SH-SY5Y (cell line): ENCODE measurements around the gene NEK6.

ENCODE experiments used
- GATA2 ChIP-seq: IDR thresholded peaks from 2 replicates; pipeline ENCODE4 v1.6.1; 2011; ENCODE audit warnings: mild to moderate bottlenecking, low read depth, low read length
- GATA3 ChIP-seq: IDR thresholded peaks from 2 replicates; pipeline ENCODE4 v1.6.1; 2011; ENCODE audit warnings: low read depth, mild to moderate bottlenecking, low read length, moderate library complexity

NEK6 gene

DNA sequence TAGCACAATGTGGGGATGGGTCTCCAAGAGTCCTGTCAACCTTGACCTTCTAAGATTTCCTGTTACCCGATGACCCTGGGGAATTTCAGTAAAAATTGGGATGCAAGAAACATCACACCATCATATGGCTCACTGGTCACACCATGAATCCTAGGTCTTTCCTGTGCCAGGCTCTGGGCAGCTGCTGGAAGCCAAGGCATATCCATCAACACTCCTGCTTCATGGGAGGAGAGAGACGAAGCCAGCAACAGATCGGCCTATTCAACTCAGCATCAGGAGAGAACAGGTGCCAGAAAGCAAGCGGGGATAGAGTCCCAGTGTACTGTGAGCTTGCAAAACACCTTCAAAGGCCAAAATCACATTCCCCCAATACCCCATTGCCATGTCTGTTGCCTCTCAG is 6.5 kb upstream of the NEK6 start:
- TF ChIP-seq GATA2, result no peak
- TF ChIP-seq GATA3, result no peak

DNA sequence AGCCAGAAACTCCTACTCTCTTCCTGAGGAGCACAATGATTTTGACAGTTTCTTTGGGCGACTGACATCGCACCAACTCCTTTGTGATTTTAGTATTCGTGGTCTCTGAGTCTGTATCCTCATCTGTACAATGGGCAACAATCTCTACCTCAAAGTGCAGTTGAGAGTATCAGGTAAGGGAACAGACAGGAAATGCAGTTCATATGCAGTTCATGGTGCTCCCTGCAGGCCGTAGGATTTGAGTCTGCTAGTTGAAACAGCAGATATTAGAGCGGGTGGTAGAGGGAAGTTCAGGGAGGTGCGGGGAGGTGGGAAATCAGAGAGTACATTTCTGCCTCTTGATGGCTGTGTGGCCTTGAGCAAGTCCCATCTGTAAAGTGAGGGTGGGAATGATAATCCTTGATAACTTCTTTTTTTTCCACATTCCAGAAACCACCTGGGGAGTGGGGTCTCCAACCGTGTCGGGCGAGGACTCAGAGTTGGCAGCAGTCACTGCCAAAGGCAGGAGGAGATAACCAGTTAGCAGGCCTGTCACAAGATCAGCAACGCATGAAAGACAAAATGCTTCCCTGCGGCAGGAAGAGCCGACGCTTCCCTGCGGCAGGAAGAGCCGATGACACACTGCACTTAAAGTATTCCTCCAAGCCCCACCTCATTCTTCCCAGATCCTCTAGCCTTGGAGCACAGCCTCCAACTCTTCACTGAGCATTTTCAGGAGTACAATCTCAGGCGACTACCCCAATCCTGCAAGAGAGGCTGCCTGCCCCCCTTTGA is 6.0 kb upstream of the NEK6 start:
- TF ChIP-seq GATA3 (no peak), GATA2 (no peak)

DNA sequence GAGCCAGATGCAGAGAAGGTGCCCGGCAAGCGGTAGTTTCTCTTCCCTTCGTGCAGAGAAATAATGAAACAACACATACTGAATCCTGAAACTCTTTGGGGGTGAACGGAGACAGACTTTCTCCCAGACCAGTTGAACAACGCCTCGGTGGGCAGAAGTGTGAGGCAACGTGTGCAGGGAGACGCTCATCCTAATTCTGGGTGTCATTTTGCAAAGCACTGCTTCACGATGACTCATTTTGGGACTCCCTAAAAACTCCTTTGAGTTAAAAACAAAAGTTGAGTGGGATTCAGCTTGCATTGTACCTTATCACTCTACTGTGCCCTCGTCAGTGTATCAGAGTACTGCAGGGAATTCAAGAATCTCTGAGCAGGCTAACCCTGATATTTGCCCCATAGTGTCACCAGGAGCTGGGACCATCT is 3.5 kb upstream of the NEK6 start:
- TF ChIP-seq GATA3 (no peak), GATA2 (no peak)

DNA sequence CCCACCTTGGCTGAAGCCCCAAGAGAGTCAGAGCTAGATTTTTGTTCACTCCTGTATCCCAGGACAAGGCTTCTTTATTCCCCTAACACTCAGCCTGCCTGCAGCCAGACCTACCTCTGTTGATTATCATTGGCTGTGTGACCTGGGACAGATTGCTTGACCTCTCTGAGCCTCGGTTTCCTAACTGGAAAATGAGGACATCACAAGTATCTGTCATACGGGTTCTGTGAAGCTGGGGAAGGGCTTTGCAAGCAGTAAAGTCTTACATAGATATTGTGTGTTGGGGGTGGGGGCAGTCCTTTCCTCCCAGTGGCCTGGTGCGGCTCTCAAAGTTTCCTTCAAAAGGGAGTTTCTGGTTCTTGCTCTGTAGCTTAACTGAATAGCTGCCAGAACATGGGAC is 2.5 kb upstream of the NEK6 start:
- TF ChIP-seq GATA3, result no peak
- TF ChIP-seq GATA2, result no peak

DNA sequence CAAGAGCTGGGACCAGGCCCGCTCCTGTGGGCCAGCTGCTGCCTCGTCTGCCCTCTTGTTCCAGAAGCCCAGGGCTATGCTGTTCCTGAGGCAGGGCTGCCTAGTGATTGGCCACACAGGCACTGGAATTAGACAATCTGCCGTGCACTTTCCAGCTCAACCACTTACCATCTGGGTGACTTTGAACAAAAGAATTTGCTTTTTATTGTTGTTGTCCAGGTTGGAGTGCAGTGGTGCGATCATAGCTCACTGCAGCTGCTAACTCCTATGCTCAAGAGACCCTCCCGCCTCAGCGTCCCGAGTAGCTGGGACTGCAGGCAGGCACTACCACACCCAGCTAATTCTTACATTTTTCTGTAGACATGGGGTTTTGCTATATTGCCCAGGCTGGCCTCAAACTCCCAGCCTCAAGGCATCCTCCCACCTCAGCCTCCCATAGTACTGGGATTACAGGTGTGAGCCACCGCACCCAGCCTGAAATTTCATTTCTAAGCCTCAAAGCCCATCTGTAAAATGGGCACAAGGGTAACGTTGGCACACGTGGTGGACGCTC is 1.2 kb upstream of the NEK6 start:
- TF ChIP-seq GATA2 (no peak), GATA3 (no peak)

DNA sequence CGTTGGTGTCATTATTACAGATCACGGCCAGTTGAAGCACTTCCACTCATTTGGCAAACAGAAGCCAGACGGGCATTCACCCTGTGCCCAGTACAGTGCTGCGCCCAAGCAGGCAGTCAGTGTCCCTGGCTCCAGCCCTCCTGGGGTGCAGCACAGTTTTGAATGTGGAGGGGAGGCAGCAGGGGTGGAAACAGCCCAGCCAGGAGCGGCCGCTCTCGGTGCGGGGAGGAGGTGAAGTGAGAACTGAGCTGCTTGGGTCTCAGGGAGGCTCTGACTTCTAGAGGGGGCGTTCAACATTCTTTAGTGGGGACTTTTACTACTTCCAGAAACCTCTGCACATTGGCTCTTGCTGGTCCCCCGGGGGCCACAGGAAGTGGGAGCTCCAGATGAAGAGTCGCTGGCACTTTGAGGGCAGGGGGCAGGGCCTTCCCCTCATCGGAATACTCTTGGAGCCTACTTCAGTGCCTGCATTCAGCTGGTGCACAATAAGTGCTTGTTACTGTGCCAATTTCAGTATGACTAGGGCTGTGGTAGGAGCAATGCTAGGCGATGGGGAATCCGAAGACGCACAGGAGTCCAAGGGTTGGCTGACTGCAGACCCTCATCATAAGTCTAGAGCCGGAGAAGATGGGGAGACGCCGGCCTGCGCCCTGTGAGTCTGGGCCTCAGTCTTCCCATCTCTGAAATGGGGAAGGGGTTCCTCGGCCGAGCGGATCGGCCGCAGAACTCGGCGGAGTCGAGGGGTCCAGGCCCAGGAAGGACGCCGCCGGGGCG is 492 bp upstream of the NEK6 start:
- TF ChIP-seq GATA2, result no peak
- TF ChIP-seq GATA3, result no peak

DNA sequence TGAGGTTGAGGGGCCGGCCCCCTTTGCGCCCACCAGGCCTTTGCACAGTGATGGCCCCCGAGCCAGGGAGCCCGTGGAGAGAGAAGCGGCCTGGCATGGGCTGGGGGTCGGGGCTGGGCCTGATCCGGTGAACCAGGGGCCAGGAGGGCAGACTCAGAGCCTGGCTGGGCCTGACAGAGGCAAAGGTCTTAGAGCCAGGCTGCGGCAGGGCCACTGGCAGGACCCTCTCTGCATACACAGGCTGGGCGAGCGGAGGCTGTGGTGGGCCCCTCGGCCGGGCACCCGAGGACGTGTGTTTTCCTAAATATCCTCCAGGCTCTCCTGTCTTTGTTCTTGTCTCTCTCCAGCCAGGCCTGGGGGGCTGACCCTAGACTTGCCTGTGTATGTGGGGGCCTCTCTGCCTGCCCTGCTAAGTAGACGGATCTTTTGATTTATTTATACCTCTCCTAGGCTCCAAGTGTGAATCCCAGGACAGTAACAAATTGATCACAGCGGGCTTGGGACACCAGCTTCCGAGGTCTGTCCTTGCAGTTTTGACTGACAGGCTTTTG is 933 bp downstream of the NEK6 start:
- TF ChIP-seq GATA2 (no peak), GATA3 (no peak)

DNA sequence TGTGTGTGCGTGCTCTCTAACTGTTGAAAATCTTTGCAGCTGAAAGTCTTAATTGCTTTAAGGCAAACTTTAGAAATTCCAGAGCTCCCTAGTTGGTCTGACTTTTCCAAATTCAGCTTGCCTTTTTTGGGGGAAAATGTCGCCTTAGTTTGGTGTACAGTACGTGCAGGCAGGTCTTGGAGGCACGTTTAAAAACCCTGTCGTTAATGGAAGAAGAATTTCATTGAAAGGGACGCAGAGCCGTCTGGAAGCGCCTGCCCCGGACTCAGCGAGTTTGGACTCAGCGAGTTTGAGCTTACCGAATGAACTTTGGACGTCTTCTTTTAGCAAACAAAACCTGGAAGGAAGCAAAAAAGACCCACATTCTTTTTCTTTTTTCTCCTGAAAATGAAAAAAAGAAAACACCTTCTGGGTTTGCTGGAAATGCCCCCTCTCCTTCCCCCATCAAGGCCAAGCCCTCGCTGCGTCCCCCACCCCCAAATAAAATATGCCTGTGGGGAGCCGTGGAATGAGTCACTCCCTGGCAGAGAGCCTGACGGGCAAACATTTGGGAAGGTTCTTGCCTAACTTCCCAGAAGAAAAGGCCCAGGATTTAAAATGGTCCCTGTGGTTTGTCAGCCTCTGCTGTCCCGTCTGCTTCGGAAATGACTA is 1.5 kb downstream of the NEK6 start:
- TF ChIP-seq GATA3 (no peak), GATA2 (no peak)

DNA sequence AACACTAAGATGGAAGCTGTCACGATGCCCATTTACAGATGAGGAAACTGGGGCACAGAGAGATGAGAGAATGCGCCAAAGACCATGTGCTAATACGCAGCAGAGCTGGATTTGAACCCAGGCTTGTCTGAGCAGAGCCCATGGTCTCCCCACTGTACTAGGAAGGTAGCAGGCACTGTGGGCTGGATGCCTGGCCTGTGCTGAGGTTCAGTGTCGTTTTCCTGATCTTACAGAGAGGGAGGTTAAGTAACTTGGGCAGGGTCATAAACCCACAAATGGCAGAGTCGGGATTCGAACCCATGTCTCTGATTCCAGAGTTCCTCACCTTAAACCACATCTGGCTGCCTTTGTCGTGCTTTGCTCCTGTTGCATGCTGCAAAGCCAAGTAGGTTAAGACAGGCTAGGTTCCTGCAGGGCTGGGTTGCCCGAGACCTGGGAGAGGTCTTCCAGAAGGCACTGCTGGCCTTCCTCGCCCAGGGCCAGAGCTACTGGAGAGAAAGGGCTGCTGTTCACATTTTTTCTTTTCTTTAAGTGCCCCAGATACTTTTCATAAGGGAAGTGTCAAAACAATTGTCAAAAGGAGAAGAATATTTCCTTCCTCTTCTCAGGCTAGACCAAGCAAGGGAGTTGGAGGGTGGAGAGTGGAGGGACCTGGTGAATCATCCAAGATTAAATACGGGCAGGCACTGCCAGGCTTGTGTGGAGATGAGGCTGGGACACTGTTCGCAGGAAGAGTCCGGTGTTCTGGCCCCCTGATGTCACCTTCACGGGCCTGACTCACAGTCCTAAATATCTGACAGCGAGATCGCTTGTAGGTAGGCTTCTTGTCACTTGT is 3.2 kb downstream of the NEK6 start:
- no peak for TF ChIP-seq GATA3
- TF ChIP-seq GATA2, result no peak

DNA sequence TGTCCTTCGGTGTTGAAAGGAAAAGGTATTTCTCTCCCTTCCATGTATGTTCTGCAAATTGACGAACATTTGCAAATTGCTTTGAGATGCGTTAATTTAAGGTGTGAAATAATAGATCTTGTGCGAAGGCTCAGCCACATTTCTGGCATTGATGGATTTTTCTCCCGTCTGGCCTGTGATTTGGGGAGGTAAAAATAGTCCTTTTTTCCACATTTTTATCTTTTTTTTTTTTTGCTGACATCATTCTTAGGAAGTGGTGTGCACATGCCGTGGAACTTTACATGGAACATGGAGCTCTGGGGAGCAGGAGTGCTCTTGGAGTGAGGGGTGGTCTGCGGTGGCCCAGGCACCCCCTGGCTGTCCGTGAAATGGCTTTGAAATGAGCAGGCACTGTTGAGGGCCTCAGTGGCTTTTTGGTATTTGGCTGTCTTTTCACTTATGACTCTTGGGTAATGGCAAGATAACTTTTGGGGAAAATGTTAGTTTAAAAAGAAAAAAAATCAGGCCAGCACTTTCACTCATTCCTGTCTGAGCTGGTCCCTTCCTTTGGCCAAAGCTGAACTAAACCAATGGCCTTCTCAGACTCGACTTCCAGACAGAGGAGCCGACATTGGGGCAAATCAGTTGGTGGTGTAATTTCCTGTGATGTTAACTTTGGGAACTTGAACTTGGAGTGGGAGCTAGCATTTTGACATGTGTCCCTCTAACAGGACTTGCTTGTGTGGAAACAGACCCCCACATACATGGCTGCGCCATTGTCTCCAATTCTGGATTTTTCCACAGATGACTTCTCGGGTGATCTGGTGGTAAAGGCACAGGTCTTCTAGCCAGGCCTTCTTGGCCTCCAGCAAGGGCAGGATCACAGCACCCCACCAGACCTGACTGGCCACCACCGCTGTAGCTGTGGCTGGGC is 4.2 kb downstream of the NEK6 start:
- TF ChIP-seq GATA3 (no peak), GATA2 (no peak)

DNA sequence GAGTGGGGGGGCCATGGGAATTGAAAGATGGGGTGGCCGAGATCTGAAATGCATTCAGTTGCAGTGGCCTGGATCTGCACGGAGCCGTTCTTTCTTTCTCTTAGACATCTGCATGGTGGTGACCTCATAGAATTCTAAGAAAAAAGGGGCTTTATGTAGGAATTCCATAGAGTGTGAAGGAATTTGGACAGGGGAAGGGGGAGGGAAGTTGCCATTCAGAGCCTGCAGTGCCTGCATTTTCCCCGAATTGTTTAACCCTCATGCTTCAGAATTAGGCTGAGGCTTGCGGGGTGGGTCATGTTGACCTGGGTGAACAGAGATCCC is 4.9 kb downstream of the NEK6 start:
- TF ChIP-seq GATA2 (no peak), GATA3 (no peak)

DNA sequence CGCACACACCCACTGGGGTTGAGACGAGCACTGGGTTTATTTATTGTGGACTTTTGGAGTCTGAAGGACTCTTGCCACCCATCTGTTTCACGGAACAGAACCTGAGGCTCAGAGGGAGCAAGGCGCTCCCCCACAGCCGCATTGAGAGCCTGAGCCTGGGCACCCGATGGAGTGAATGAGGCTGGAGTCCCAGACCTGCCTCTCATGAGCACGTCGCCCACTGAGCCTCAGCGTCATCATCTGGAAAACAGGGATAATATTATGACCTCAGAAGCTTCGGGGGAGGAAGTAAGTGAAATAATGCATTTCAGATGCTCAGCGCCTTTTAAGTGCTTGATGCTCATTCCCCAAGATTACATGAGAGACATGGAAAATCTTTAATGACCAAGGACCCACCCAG is 5.5 kb downstream of the NEK6 start:
- TF ChIP-seq GATA3 (no peak), GATA2 (no peak)
